ENCODE data around the gene TRPV4.

DNA sequence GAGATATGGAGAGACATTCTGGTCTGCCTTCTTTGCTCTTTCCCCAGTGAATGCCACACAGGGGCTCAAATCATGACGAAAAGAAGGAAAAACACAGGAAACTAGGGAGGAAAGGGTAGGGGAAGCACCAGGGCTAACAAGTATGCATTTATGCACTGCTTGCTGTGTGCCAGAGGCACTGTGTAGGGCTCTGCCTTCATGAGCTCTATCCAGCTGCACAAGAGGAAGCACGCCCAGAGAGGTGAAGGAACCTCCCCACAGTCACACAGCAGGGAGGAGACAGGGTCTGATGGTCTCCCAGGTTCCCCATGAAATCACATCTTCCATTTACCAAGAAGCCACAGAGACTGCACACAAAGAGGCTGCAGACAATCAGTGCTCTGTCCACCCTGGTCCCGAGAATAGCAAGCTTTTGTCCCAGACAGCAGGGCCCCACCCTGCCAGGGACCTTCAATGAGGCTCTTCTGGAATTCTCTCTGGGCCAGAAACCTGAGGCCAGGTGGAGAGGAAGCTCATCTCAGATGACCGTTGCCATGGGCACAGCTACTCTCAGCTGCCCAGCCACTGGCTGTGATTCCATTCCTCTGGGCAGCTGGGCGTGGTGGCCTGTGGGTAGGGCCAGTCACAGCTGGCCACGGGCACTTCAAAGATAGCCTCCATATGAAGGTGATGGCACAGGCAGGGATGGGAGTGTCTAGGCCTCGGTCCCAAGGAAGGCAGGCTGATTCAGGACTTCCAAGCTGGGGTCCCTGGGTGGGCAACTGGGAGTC is 7.3 kb upstream of the TRPV4 start:
- TF ChIP-seq, protein P1, sequence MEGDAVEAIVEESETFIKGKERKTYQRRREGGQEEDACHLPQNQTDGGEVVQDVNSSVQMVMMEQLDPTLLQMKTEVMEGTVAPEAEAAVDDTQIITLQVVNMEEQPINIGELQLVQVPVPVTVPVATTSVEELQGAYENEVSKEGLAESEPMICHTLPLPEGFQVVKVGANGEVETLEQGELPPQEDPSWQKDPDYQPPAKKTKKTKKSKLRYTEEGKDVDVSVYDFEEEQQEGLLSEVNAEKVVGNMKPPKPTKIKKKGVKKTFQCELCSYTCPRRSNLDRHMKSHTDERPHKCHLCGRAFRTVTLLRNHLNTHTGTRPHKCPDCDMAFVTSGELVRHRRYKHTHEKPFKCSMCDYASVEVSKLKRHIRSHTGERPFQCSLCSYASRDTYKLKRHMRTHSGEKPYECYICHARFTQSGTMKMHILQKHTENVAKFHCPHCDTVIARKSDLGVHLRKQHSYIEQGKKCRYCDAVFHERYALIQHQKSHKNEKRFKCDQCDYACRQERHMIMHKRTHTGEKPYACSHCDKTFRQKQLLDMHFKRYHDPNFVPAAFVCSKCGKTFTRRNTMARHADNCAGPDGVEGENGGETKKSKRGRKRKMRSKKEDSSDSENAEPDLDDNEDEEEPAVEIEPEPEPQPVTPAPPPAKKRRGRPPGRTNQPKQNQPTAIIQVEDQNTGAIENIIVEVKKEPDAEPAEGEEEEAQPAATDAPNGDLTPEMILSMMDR (IDR thresholded peaks at IDR 0.05): no peak
- TF ChIP-seq, protein P2, sequence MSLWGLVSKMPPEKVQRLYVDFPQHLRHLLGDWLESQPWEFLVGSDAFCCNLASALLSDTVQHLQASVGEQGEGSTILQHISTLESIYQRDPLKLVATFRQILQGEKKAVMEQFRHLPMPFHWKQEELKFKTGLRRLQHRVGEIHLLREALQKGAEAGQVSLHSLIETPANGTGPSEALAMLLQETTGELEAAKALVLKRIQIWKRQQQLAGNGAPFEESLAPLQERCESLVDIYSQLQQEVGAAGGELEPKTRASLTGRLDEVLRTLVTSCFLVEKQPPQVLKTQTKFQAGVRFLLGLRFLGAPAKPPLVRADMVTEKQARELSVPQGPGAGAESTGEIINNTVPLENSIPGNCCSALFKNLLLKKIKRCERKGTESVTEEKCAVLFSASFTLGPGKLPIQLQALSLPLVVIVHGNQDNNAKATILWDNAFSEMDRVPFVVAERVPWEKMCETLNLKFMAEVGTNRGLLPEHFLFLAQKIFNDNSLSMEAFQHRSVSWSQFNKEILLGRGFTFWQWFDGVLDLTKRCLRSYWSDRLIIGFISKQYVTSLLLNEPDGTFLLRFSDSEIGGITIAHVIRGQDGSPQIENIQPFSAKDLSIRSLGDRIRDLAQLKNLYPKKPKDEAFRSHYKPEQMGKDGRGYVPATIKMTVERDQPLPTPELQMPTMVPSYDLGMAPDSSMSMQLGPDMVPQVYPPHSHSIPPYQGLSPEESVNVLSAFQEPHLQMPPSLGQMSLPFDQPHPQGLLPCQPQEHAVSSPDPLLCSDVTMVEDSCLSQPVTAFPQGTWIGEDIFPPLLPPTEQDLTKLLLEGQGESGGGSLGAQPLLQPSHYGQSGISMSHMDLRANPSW (CRISPR knock-in tag; conservative IDR thresholded peaks at IDR 0.05; ENCODE audit: low read depth): no peak
- TF ChIP-seq TP53 (CRISPR knock-in tag; IDR thresholded peaks at IDR 0.05) (no peak), ZNF219 (CRISPR knock-in tag; IDR thresholded peaks at IDR 0.05; ENCODE audit: borderline replicate concordance) (no peak), NR2C2 (CRISPR knock-in tag; IDR thresholded peaks at IDR 0.05) (no peak), ETV6 (CRISPR knock-in tag; IDR thresholded peaks at IDR 0.05) (no peak), HMGXB4 (CRISPR knock-in tag; IDR thresholded peaks at IDR 0.05) (no peak), USF1 (CRISPR knock-in tag; IDR thresholded peaks at IDR 0.05) (no peak), USF2 (CRISPR knock-in tag; IDR thresholded peaks at IDR 0.05) (no peak), MAX (CRISPR knock-in tag; IDR thresholded peaks at IDR 0.05) (no peak), NFYB (CRISPR knock-in tag; conservative IDR thresholded peaks at IDR 0.05; ENCODE audit: low read depth) (no peak)
- TF ChIP-seq, protein P3, sequence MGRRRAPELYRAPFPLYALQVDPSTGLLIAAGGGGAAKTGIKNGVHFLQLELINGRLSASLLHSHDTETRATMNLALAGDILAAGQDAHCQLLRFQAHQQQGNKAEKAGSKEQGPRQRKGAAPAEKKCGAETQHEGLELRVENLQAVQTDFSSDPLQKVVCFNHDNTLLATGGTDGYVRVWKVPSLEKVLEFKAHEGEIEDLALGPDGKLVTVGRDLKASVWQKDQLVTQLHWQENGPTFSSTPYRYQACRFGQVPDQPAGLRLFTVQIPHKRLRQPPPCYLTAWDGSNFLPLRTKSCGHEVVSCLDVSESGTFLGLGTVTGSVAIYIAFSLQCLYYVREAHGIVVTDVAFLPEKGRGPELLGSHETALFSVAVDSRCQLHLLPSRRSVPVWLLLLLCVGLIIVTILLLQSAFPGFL (CRISPR knock-in tag; IDR thresholded peaks at IDR 0.05; ENCODE audit: borderline replicate concordance): no peak
